Renal cortex interstitium (tissue), 3 donors: ENCODE data around the gene KLRC3. TPM values are rescaled to one million over a fixed set of nuclear protein-coding genes. Genes with fewer than 3 reads are reported as not detected.

Source experiments
- polyA plus RNA-seq, 3 donors: library from polyadenylated mRNA; unstranded; fragments of 120-200 nt; gene quantifications; one replicate each; pipeline ENCODE4 v1.2.1, GENCODE V29; 2013; ENCODE audit not compliant: insufficient read length in 3 of 3

The KLRC3 gene
- polyA plus RNA-seq, 3 donors: not detected

Other genes starting within 250 kb of the KLRC3 start
- gene OLR1, start 248.5 kb downstream of the KLRC3 start, polyA plus RNA-seq: 1 to 10 TPM; 1.3 to 1.6 (median 1.3) TPM
- 100 to 1,000 TPM; 127 to 167 (median 151) TPM for gene TMEM52B, start 241.6 kb downstream of the KLRC3 start, polyA plus RNA-seq
- 10 to 100 TPM; 62.9 to 92.4 (median 80.9) TPM for gene GABARAPL1, start 207.7 kb downstream of the KLRC3 start, polyA plus RNA-seq
- under 1 TPM; 0.23 to 0.70 (median 0.53) TPM for gene KLRD1, start 112.7 kb downstream of the KLRC3 start, polyA plus RNA-seq
- gene KLRK1, start 30.6 kb downstream of the KLRC3 start, polyA plus RNA-seq: 1 to 10 TPM in 1 of 3 donors, under 1 TPM in 2; 0.39 to 1.1 (median 0.66) TPM
- not detected for gene KLRC4, start 10.8 kb downstream of the KLRC3 start, polyA plus RNA-seq
- under 1 TPM in 2 of 3 donors, not detected in 1; 0.22 to 0.28 TPM for gene KLRC2, start 15.4 kb upstream of the KLRC3 start, polyA plus RNA-seq
- under 1 TPM; 0.53 to 0.80 (median 0.62) TPM for gene KLRC1, start 32.8 kb upstream of the KLRC3 start, polyA plus RNA-seq
- 10 to 100 TPM in 1 of 3 donors, 1 to 10 TPM in 2; 2.2 to 10.1 (median 2.6) TPM for gene EIF2S3B, start 85.3 kb upstream of the KLRC3 start, polyA plus RNA-seq
- gene MAGOHB, start 193.0 kb upstream of the KLRC3 start, polyA plus RNA-seq: 10 to 100 TPM; 38.9 to 41.5 (median 41.4) TPM